ENCODE results near the gene ATP2B2.

ATP2B2 gene

GRCh38 chr3:10440684-10441083 lies 64.7 kb downstream of the ATP2B2 start:
- Histone ChIP-seq H3K4me1 (ENCODE audit: insufficient read depth, low read length) (no peaks in the 10 kb centered on the region), H3K27me3 (ENCODE audit: control insufficient read depth in 1 of 2, insufficient read depth in 2 of 2, low read length in 2 of 2) (no peaks in the 10 kb centered on the region), H3K9ac (ENCODE audit: low read length) (no peak overlapping the region), H3K36me3 (ENCODE audit: insufficient read depth, low read length) (no peaks in the 10 kb centered on the region), H3K4me3 (ENCODE audit: low read depth in 1 of 2, low read length in 2 of 2) (no peak overlapping the region), H3K9me3 (ENCODE audit: low read length) (no peaks in the 10 kb centered on the region), H3K27ac (ENCODE audit: low read depth, low read length) (no peak overlapping the region)

GRCh38 chr3:10438902-10439610 lies 66.3 kb downstream of the ATP2B2 start:
- Histone ChIP-seq H3K4me3 (ENCODE audit: low read depth in 1 of 2, low read length in 2 of 2) (no peak overlapping the region), H3K27me3 (ENCODE audit: control insufficient read depth in 1 of 2, insufficient read depth in 2 of 2, low read length in 2 of 2) (no peaks in the 10 kb centered on the region), H3K4me1 (ENCODE audit: insufficient read depth, low read length) (no peaks in the 10 kb centered on the region), H3K9ac (ENCODE audit: low read length) (no peak overlapping the region), H3K36me3 (ENCODE audit: insufficient read depth, low read length) (no peaks in the 10 kb centered on the region), H3K9me3 (ENCODE audit: low read length) (no peaks in the 10 kb centered on the region), H3K27ac (ENCODE audit: low read depth, low read length) (no peak overlapping the region)

GRCh38 chr3:10437995-10438901 lies 67.1 kb downstream of the ATP2B2 start:
- Histone ChIP-seq H3K27ac (ENCODE audit: low read depth, low read length) (no peak overlapping the region), H3K9ac (ENCODE audit: low read length) (no peak overlapping the region), H3K4me3 (ENCODE audit: low read depth in 1 of 2, low read length in 2 of 2) (no peak overlapping the region), H3K9me3 (ENCODE audit: low read length) (no peaks in the 10 kb centered on the region), H3K36me3 (ENCODE audit: insufficient read depth, low read length) (no peaks in the 10 kb centered on the region), H3K4me1 (ENCODE audit: insufficient read depth, low read length) (no peaks in the 10 kb centered on the region), H3K27me3 (ENCODE audit: control insufficient read depth in 1 of 2, insufficient read depth in 2 of 2, low read length in 2 of 2) (no peaks in the 10 kb centered on the region)

- no peaks in the 10 kb centered on the region for H3K4me1 ChIP-seq (ENCODE audit: insufficient read depth, low read length)
Observed at GRCh38 chr3:10437272-10437994, 68.0 kb downstream of the ATP2B2 start.

GRCh38 chr3:10435850-10436249 lies 69.5 kb downstream of the ATP2B2 start:
- Histone ChIP-seq H3K9me3 (ENCODE audit: low read length) (no peaks in the 10 kb centered on the region), H3K4me3 (ENCODE audit: low read depth in 1 of 2, low read length in 2 of 2) (no peak overlapping the region), H3K27ac (ENCODE audit: low read depth, low read length) (no peak overlapping the region), H3K27me3 (ENCODE audit: control insufficient read depth in 1 of 2, insufficient read depth in 2 of 2, low read length in 2 of 2) (no peaks in the 10 kb centered on the region), H3K36me3 (ENCODE audit: insufficient read depth, low read length) (no peaks in the 10 kb centered on the region), H3K4me1 (ENCODE audit: insufficient read depth, low read length) (no peaks in the 10 kb centered on the region), H3K9ac (ENCODE audit: low read length) (no peak overlapping the region)

More at GRCh38 chr3:10437272-10437994, 68.0 kb downstream of the ATP2B2 start:
- Histone ChIP-seq H3K27me3 (ENCODE audit: control insufficient read depth in 1 of 2, insufficient read depth in 2 of 2, low read length in 2 of 2) (no peaks in the 10 kb centered on the region), H3K9ac (ENCODE audit: low read length) (no peak overlapping the region), H3K4me3 (ENCODE audit: low read depth in 1 of 2, low read length in 2 of 2) (no peak overlapping the region), H3K27ac (ENCODE audit: low read depth, low read length) (no peak overlapping the region), H3K9me3 (ENCODE audit: low read length) (no peaks in the 10 kb centered on the region), H3K36me3 (ENCODE audit: insufficient read depth, low read length) (no peaks in the 10 kb centered on the region)

- H3K36me3 ChIP-seq (ENCODE audit: insufficient read depth, low read length) = no peaks in the 10 kb centered on the region
- H3K4me1 ChIP-seq (ENCODE audit: insufficient read depth, low read length) = no peaks in the 10 kb centered on the region
- H3K27me3 ChIP-seq (ENCODE audit: control insufficient read depth in 1 of 2, insufficient read depth in 2 of 2, low read length in 2 of 2) = no peaks in the 10 kb centered on the region
- no peak overlapping the region for H3K4me3 ChIP-seq (ENCODE audit: low read depth in 1 of 2, low read length in 2 of 2)
- no peak overlapping the region for H3K27ac ChIP-seq (ENCODE audit: low read depth, low read length)
- no peaks in the 10 kb centered on the region for H3K9me3 ChIP-seq (ENCODE audit: low read length)
- no peak overlapping the region for H3K9ac ChIP-seq (ENCODE audit: low read length)
Observed at GRCh38 chr3:10434938-10435336, 70.4 kb downstream of the ATP2B2 start.

GRCh38 chr3:10434144-10434937 lies 71.0 kb downstream of the ATP2B2 start:
- Histone ChIP-seq H3K27me3 (ENCODE audit: control insufficient read depth in 1 of 2, insufficient read depth in 2 of 2, low read length in 2 of 2) (no peaks in the 10 kb centered on the region), H3K27ac (ENCODE audit: low read depth, low read length) (no peak overlapping the region), H3K4me3 (ENCODE audit: low read depth in 1 of 2, low read length in 2 of 2) (no peak overlapping the region), H3K9me3 (ENCODE audit: low read length) (no peaks in the 10 kb centered on the region), H3K36me3 (ENCODE audit: insufficient read depth, low read length) (no peaks in the 10 kb centered on the region), H3K4me1 (ENCODE audit: insufficient read depth, low read length) (no peaks in the 10 kb centered on the region), H3K9ac (ENCODE audit: low read length) (no peak overlapping the region)

- no peak overlapping the region for H3K4me3 ChIP-seq (ENCODE audit: low read depth in 1 of 2, low read length in 2 of 2)
- no peak overlapping the region for H3K27ac ChIP-seq (ENCODE audit: low read depth, low read length)
- H3K9ac ChIP-seq (ENCODE audit: low read length) = no peak overlapping the region
- H3K4me1 ChIP-seq (ENCODE audit: insufficient read depth, low read length) = no peaks in the 10 kb centered on the region
- no peaks in the 10 kb centered on the region for H3K36me3 ChIP-seq (ENCODE audit: insufficient read depth, low read length)
- H3K27me3 ChIP-seq (ENCODE audit: control insufficient read depth in 1 of 2, insufficient read depth in 2 of 2, low read length in 2 of 2) = no peaks in the 10 kb centered on the region
- H3K9me3 ChIP-seq (ENCODE audit: low read length) = no peaks in the 10 kb centered on the region
Observed at GRCh38 chr3:10432931-10433330, 72.5 kb downstream of the ATP2B2 start.

- H3K4me3 ChIP-seq (ENCODE audit: low read depth in 1 of 2, low read length in 2 of 2) = no peak overlapping the region
- no peak overlapping the region for H3K27ac ChIP-seq (ENCODE audit: low read depth, low read length)
- no peaks in the 10 kb centered on the region for H3K9me3 ChIP-seq (ENCODE audit: low read length)
- no peak overlapping the region for H3K9ac ChIP-seq (ENCODE audit: low read length)
- H3K36me3 ChIP-seq (ENCODE audit: insufficient read depth, low read length) = no peaks in the 10 kb centered on the region
- no peaks in the 10 kb centered on the region for H3K4me1 ChIP-seq (ENCODE audit: insufficient read depth, low read length)
- H3K27me3 ChIP-seq (ENCODE audit: control insufficient read depth in 1 of 2, insufficient read depth in 2 of 2, low read length in 2 of 2) = no peaks in the 10 kb centered on the region
Observed at GRCh38 chr3:10432156-10432845, 73.1 kb downstream of the ATP2B2 start.

GRCh38 chr3:10430805-10431204 lies 74.6 kb downstream of the ATP2B2 start:
- H3K4me1 ChIP-seq (ENCODE audit: insufficient read depth, low read length) = no peaks in the 10 kb centered on the region
- no peak overlapping the region for H3K27ac ChIP-seq (ENCODE audit: low read depth, low read length)
- no peak overlapping the region for H3K4me3 ChIP-seq (ENCODE audit: low read depth in 1 of 2, low read length in 2 of 2)
- H3K36me3 ChIP-seq (ENCODE audit: insufficient read depth, low read length) = no peaks in the 10 kb centered on the region
- H3K9me3 ChIP-seq (ENCODE audit: low read length) = no peaks in the 10 kb centered on the region
- no peaks in the 10 kb centered on the region for H3K27me3 ChIP-seq (ENCODE audit: control insufficient read depth in 1 of 2, insufficient read depth in 2 of 2, low read length in 2 of 2)
- no peak overlapping the region for H3K9ac ChIP-seq (ENCODE audit: low read length)
